ENCODE measurements around the gene TBXAS1.

Gene TBXAS1

GRCh38 chr7:139876622-139877283, 47.7 kb downstream of the TBXAS1 start:
- TF ChIP-seq, protein P1, sequence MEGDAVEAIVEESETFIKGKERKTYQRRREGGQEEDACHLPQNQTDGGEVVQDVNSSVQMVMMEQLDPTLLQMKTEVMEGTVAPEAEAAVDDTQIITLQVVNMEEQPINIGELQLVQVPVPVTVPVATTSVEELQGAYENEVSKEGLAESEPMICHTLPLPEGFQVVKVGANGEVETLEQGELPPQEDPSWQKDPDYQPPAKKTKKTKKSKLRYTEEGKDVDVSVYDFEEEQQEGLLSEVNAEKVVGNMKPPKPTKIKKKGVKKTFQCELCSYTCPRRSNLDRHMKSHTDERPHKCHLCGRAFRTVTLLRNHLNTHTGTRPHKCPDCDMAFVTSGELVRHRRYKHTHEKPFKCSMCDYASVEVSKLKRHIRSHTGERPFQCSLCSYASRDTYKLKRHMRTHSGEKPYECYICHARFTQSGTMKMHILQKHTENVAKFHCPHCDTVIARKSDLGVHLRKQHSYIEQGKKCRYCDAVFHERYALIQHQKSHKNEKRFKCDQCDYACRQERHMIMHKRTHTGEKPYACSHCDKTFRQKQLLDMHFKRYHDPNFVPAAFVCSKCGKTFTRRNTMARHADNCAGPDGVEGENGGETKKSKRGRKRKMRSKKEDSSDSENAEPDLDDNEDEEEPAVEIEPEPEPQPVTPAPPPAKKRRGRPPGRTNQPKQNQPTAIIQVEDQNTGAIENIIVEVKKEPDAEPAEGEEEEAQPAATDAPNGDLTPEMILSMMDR (IDR thresholded peaks at IDR 0.05; ENCODE audit: borderline replicate concordance, control extremely low read depth, extremely low read depth, insufficient read depth, missing control alignments) = no peak
- in situ Hi-C loops (cut with MboI; ENCODE audit: low sequenced_read_pairs, unreplicated experiment) = no loop called here
- DNase-seq (ENCODE audit: low spot score) = no peak

DNA sequence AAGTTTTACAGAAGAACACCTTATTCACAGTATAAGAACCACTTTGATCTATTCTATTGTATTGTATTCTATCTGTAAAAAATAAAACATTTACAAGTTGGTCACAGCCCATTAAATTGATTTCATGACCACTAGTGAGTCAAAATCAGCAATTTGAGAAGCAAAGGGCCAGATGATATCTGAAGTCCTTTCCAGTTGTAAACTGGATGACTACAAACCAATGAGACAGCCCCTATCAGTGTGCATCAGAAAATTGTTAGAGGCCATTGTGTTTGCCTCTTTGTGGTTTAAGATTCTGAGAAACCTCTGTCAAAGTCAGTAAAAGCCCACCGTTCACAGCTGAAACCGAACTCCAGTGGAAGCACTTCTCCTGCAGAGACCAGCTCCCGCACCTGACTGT, 54.8 kb downstream of the TBXAS1 start:
- no peak for DNase-seq (ENCODE audit: low spot score)
- in situ Hi-C loops (cut with MboI; ENCODE audit: low sequenced_read_pairs, unreplicated experiment) = no loop called here
- TF ChIP-seq, protein P1 (IDR thresholded peaks at IDR 0.05; ENCODE audit: borderline replicate concordance, control extremely low read depth, extremely low read depth, insufficient read depth, missing control alignments) = no peak

- TF ChIP-seq, protein P1 (IDR thresholded peaks at IDR 0.05; ENCODE audit: borderline replicate concordance, control extremely low read depth, extremely low read depth, insufficient read depth, missing control alignments) = no peak
- in situ Hi-C loops (cut with MboI; ENCODE audit: low sequenced_read_pairs, unreplicated experiment) = no loop called here
- no peak for DNase-seq (ENCODE audit: low spot score)
Measured at GRCh38 chr7:139884441-139884840, 55.4 kb downstream of the TBXAS1 start.

DNA sequence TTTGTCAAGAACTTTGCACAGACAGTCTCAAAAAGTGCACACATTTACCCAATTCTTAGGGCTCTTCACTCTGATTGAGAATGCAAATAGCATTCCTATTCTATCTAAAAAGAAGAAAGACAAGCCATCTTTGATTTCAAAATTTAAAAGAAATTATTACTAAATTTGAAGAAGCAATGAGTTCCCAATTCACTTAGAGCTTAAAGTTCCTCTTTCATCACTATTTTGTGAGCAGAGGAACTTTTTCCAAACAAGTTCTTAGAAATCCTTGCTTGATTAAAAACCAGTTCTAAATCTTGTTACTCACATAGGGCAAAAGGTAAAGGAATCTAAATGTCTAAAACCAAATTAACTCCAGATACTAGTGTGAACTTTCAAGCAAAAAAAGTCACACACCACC, 56.4 kb downstream of the TBXAS1 start:
- in situ Hi-C loops (cut with MboI; ENCODE audit: low sequenced_read_pairs, unreplicated experiment) = no loop called here
- TF ChIP-seq, protein P1 (IDR thresholded peaks at IDR 0.05; ENCODE audit: borderline replicate concordance, control extremely low read depth, extremely low read depth, insufficient read depth, missing control alignments) = no peak
- no peak for DNase-seq (ENCODE audit: low spot score)

DNA sequence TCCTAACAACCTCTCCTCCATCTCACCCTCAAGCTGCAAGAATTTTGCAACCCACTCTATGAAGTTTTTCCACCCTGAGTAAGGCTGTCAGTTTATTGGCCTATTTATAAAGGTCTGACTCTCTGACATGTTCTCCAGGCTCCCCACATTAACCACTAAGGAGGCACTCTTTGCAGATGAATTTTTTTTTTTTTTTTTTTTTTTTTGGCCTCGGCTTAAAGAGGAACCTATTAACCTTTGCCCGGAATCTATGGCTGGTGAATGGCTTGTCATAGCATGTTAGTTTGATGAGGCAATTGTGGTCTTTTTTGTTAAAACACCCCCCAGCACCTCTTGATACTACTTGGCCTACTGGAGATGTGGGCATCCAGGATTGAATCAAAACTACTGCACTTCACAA, 57.1 kb downstream of the TBXAS1 start:
- in situ Hi-C loops (cut with MboI; ENCODE audit: low sequenced_read_pairs, unreplicated experiment) = no loop called here
- TF ChIP-seq, protein P1 (IDR thresholded peaks at IDR 0.05; ENCODE audit: borderline replicate concordance, control extremely low read depth, extremely low read depth, insufficient read depth, missing control alignments) = no peak
- no peak for DNase-seq (ENCODE audit: low spot score)

- in situ Hi-C loops (cut with MboI; ENCODE audit: low sequenced_read_pairs, unreplicated experiment) = no loop called here
- no peak for DNase-seq (ENCODE audit: low spot score)
- TF ChIP-seq, protein P1 (IDR thresholded peaks at IDR 0.05; ENCODE audit: borderline replicate concordance, control extremely low read depth, extremely low read depth, insufficient read depth, missing control alignments) = no peak
Measured at GRCh38 chr7:139886899-139887298, 57.8 kb downstream of the TBXAS1 start.

Measured in GM13976 (cell line).